Astrocyte of the spinal cord (primary cell): ENCODE measurements around the gene IDI2.

Source experiments
- DNase-seq: peaks from one replicate; pipeline ENCODE4 v3.0.0; 2011; ENCODE audit warnings: low read depth, low spot score
- H3K4me3 ChIP-seq: 2 replicates; pipeline ENCODE4 v1.5.1; 2011; ENCODE audit warnings: low read depth, mild to moderate bottlenecking, low read length, moderate library complexity
- in situ Hi-C: cut with HindIII; loops from 2 replicates; pipeline ENCODE4 v1.10.0; 2017; ENCODE audit warnings: low sequenced_read_pairs
- TF ChIP-seq, protein P1 (sequence below): IDR thresholded peaks from 2 replicates; pipeline ENCODE4 v1.5.1; 2012; ENCODE audit warnings: low read depth, mild to moderate bottlenecking, low read length, inconsistent platforms

IDI2 gene

DNA sequence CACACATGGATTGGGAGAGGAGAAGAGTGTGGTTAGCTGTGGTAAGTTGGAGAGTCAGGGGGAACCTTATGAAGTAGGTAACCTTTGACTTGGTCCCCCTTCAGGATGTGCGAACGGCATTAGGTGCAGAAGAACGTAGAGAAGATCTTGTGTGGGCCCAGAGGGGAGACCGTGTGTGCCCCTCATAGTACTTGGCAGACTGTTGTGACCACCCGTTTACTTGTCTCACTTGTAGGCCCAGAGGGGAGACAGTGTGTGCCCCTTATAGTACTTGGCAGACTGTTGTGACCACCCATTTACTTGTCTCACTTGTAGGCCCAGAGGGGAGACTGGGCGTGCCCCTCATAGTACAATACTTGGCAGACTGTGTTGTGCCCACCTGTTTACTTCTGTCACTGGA is 34.9 kb downstream of the IDI2 start:
- TF ChIP-seq, protein P1, sequence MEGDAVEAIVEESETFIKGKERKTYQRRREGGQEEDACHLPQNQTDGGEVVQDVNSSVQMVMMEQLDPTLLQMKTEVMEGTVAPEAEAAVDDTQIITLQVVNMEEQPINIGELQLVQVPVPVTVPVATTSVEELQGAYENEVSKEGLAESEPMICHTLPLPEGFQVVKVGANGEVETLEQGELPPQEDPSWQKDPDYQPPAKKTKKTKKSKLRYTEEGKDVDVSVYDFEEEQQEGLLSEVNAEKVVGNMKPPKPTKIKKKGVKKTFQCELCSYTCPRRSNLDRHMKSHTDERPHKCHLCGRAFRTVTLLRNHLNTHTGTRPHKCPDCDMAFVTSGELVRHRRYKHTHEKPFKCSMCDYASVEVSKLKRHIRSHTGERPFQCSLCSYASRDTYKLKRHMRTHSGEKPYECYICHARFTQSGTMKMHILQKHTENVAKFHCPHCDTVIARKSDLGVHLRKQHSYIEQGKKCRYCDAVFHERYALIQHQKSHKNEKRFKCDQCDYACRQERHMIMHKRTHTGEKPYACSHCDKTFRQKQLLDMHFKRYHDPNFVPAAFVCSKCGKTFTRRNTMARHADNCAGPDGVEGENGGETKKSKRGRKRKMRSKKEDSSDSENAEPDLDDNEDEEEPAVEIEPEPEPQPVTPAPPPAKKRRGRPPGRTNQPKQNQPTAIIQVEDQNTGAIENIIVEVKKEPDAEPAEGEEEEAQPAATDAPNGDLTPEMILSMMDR, result no peak
- H3K4me3 ChIP-seq, result no peak overlapping the region
- in situ Hi-C loops, result no loop called here
- DNase-seq, result no peak

- DNase-seq, result no peak
- in situ Hi-C loops, result no loop called here
- H3K4me3 ChIP-seq, result peak overlapping the region; percentile 99
- TF ChIP-seq, protein P1, result no peak
Observed at GRCh38 chr10:988667-989545, 36.8 kb downstream of the IDI2 start.

DNA sequence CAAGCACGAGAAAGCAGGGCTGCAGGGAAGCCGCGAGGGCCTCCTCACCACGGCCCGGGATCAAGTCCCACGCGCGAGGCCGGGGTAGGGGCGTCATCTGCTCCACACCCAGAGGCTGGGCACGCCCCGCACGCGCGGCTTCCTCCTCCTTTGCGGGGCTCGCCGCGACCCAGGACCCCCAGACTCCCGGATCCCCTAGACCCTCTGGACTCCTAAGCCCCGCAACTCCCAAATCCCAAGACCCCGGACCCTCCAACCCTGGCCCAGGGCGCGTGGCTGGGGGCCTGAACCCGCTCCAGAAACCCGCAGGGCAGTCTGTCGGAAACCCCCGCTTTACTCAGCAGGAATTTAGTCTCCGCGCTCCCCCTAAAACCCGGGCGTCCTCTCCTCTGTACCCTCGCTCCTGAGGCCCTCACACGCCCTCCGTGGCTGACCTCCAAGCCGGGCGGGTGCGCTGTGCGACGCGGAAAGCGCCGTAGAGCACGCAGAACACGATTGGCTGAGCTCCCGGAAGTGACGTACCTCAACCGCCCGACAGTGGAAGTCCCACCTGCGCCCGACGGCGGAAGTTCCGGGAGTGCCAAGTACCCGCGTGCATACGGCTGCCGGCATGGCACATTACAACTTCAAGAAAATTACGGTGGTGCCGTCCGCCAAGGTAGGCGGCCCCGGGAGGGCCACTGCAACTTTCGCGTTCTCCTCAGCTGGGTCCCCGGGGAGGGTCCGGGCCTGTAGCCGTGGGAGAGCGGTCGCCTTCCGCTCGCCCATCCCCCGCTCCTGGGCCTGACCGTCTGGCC is 37.6 kb downstream of the IDI2 start, which contains the start of gene GTPBP4:
Gene GTPBP4 (plus strand): TSS at position 565 of the 797 bp plus-strand sequence. CDS start 46 bp downstream, at position 611.
- peak; percentile 96 for DNase-seq
- TF ChIP-seq, protein P1, result no peak
- in situ Hi-C loops, result no loop called here
- peak within 1 kb of the TSS; percentile 99 for H3K4me3 ChIP-seq

GRCh38 chr10:987620-987869 is 38.1 kb downstream of the IDI2 start:
- peak overlapping the region; percentile 99 for H3K4me3 ChIP-seq
- TF ChIP-seq, protein P1, result no peak
- in situ Hi-C loops, result no loop called here
- DNase-seq, result peak; percentile 35

DNA sequence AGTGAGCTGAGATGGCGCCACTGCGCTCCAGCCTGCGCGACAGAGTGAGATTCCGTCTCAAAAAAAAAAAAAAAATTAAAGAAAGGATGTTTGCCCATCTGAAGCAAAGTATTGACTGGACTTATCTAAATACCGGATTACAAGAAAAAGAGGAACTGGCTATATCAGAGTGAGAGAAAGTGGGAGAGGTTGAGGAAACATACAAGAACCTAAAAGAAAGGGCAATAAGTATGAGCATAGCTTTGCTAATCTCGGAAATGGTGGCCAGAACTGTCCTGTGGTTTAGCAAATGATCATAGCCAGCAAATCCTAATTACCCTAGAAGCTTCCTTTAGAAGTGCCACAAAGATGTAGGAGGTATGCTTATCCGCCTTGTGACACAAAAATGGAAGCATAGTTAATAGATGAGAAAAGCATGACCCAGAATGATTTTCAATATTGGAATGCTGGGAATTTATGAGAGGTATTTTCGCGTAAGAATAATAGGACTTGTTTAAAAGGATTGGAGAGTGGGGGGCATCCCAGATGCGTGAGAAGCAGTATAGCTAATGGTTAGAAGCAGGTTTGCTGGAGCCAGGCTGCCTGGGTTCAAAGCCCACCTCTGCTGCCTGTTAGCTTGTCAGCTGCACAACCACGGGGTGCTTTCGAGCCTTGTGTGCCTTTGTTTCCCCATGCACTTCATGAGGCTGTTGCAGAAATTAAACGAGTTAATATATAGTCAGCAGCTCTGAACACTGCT is 38.6 kb downstream of the IDI2 start:
- in situ Hi-C loops, result no loop called here
- DNase-seq, result peak; percentile 74
- H3K4me3 ChIP-seq, result peak overlapping the region; percentile 99
- TF ChIP-seq, protein P1, result no peak

DNA sequence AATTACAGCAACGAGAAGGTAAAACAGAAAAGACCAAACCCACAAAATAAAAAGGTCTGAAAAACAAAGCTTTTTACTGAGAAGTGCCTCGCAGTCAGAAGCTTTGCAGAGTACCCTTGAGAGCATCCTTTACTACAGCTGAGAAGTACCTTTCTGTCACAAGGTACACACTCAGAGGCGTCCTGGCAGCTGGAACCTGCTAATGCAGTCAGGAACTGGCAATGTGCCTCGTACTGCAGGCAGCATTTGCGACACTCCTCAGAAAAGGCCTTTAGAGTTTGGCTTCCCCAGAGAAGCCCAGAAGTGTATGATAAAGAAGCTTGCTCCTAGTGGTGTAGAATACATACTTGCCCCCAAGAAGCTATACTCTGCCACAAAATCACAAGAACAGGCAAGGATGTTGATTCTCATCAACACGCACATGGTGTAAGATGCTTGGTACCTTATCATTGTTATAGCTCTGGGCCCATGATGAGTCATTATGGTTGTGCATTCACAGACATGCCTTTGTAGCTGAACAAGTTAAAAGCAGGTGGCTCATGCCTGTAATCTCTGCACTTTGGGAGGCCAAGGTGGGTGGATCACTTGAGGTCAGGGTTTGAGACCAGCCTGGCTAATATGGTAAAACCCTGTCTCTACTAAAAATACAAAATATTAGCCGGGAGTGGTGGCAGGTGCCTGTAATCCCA is 39.4 kb downstream of the IDI2 start:
- in situ Hi-C loops, result no loop called here
- H3K4me3 ChIP-seq, result no peak overlapping the region
- DNase-seq, result peak; percentile 62
- TF ChIP-seq, protein P1, result no peak
